GM23248 (cell line): ENCODE results near the gene TAF1B. TPM values are rescaled to one million over a fixed set of nuclear protein-coding genes. Genes with fewer than 3 reads are reported as not detected.

Source experiments
- DNase-seq: peaks from one replicate; pipeline ENCODE4 v3.0.0-alpha.2; 2015
- H2AFZ ChIP-seq: fragments of 200-600 bp; sonication (generic); 2 replicates; pipeline ENCODE4 v1.6.1; 2016; ENCODE audit warnings: antibody characterized with exemption
- H3F3A ChIP-seq: fragments of 200-600 bp; sonication (generic); 2 replicates; pipeline ENCODE4 v1.6.1; 2016; ENCODE audit warnings: mild to moderate bottlenecking, antibody characterized with exemption, mixed run types; ENCODE audit not compliant: insufficient read depth
- H3K27ac ChIP-seq: fragments of 200-600 bp; sonication (generic); 2 replicates; pipeline ENCODE4 v1.5.1; 2016; ENCODE audit warnings: mild to moderate bottlenecking
- H3K27me3 ChIP-seq: fragments of 200-600 bp; sonication (generic); replicated peaks from 2 replicates; pipeline ENCODE4 v1.6.1; 2016; ENCODE audit warnings: mild to moderate bottlenecking; ENCODE audit not compliant: insufficient read depth
- H3K36me3 ChIP-seq: fragments of 200-600 bp; sonication (generic); 2 replicates; pipeline ENCODE4 v1.6.1; 2016; ENCODE audit warnings: low read depth, mild to moderate bottlenecking
- H3K4me1 ChIP-seq: fragments of 200-600 bp; sonication (generic); 2 replicates; pipeline ENCODE4 v1.6.1; 2016; ENCODE audit warnings: mild to moderate bottlenecking; ENCODE audit not compliant: insufficient read depth
- H3K4me2 ChIP-seq: fragments of 200-600 bp; sonication (generic); one replicate; pipeline ENCODE4 v1.6.1; 2016; ENCODE audit warnings: mild to moderate bottlenecking; ENCODE audit not compliant: unreplicated experiment
- H3K4me3 ChIP-seq: fragments of 200-600 bp; sonication (generic); 2 replicates; pipeline ENCODE4 v1.5.1; 2016; ENCODE audit warnings: mild to moderate bottlenecking
- H3K79me2 ChIP-seq: fragments of 200-600 bp; sonication (generic); 2 replicates; pipeline ENCODE4 v1.6.1; 2016; ENCODE audit warnings: mild to moderate bottlenecking; ENCODE audit not compliant: insufficient read depth
- H3K9ac ChIP-seq: fragments of 200-600 bp; sonication (generic); 2 replicates; pipeline ENCODE4 v1.6.1; 2016; ENCODE audit warnings: mild to moderate bottlenecking
- H3K9me2 ChIP-seq: fragments of 200-600 bp; sonication (generic); 2 replicates; pipeline ENCODE4 v1.6.1; 2016; ENCODE audit warnings: mixed run types, mild to moderate bottlenecking, moderate library complexity; ENCODE audit not compliant: insufficient read depth
- H3K9me3 ChIP-seq: fragments of 200-600 bp; sonication (generic); one replicate; pipeline ENCODE4 v1.6.1; 2017; ENCODE audit warnings: low read depth
- H4K20me1 ChIP-seq: fragments of 200-600 bp; sonication (generic); 2 replicates; pipeline ENCODE4 v1.6.0; 2016; ENCODE audit not compliant: insufficient read depth
- EZH2 ChIP-seq: fragments of 200-600 bp; sonication (generic); IDR thresholded peaks from 2 replicates; pipeline ENCODE4 v1.6.1; 2018; ENCODE audit warnings: antibody characterized with exemption, mild to moderate bottlenecking; ENCODE audit not compliant: insufficient read depth, poor library complexity, severe bottlenecking
- EZH2phosphoT487 ChIP-seq: fragments of 200-600 bp; sonication (generic); IDR thresholded peaks from 2 replicates; pipeline ENCODE4 v1.6.1; 2018; ENCODE audit warnings: antibody characterized with exemption, moderate library complexity, mild to moderate bottlenecking, low read depth; ENCODE audit not compliant: insufficient read depth
- WGBS, 2 experiments: methylation state at CpG; one replicate each; pipeline ENCODE4 v1.1.6; 2015 to 2017; ENCODE audit warnings: low lambda C conversion rate in 2 of 2, low coverage in 1 of 2; ENCODE audit errors: missing lambda C conversion rate in 2 of 2; 5-methylcytosine and 5-hydroxymethylcytosine counted together
- in situ Hi-C: fragments of 300-500 bp; cut with MboI; formaldehyde crosslinking; loops from 2 replicates; pipeline ENCODE4 v1.15.0; 2020
- polyA plus RNA-seq: library from polyadenylated mRNA; unstranded; fragments of >200 nt; fragmentation: Nextera tagmentation; extraction: Ambion mirVana; gene quantifications from 2 replicates; pipeline ENCODE4 v1.2.1, GENCODE V29; 2016
- total RNA-seq: library from RNA; depleted of rRNA; stranded (reverse); fragments of >200 nt; shearing (Covaris generic); gene quantifications from 2 replicates; pipeline ENCODE4 v1.2.3, GENCODE V29; 2014

Gene TAF1B
- total and polyA plus RNA-seq, 2 experiments from 2014 or later = 16.6 to 27.0 TPM

DNA sequence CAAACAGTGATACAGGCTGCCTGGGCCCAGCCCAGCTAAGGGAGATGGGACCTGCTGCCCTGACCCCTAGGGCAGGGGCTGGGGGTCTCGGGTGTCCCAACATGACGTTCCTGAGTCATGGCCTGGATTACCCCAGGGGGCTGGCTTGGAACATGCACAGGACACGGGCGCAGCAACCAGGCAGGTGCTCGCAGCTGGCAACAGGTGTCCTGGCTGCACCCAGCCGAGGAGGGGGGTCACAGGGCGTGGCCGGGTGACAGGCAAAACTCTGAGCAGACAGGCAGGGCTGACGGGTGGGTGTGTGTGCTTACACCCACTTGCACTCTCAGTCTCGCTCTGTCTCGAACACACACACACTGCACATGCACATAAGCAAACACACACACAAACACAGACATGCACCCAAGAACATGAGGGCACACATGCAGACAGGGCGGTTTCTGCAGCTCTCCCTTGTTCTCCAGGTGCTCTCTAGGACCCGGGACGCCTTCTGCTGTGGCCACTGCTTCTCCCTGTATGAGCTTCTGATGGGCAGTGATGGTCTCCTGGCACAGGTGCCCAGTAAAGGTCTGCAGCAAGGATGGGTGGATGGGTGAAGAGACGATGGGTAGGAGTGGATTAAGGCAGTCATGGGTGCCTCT lies 33.7 kb upstream of the TAF1B start:
- H3K79me2 ChIP-seq = no peaks in the 10 kb centered on the region
- H2AFZ ChIP-seq = no peak overlapping the region
- H3K9me2 ChIP-seq = no peaks in the 10 kb centered on the region
- H3K9ac ChIP-seq = no peak overlapping the region
- H4K20me1 ChIP-seq = no peaks in the 10 kb centered on the region
- in situ Hi-C loops = loop anchor here (10.0 kb wide), 1 partner anchor 245 kb away; no protein-coding TSS in a partner anchor
- no peak for TF ChIP-seq EZH2
- TF ChIP-seq EZH2phosphoT487 = no peak
- H3K4me3 ChIP-seq = no peak overlapping the region
- no peaks in the 10 kb centered on the region for H3K9me3 ChIP-seq
- H3K27me3 ChIP-seq = no peaks in the 10 kb centered on the region
- H3K27ac ChIP-seq = no peak overlapping the region
- 84 to 93% methylated on average over 13 to 15 of the region's 15 CpGs for WGBS, 2 experiments
- H3F3A ChIP-seq = peaks cover 5% of the 10 kb centered on the region; the same call in 1 of the 2 replicates
- no peaks in the 10 kb centered on the region for H3K36me3 ChIP-seq
- no peak overlapping the region for H3K4me2 ChIP-seq
- no peak for DNase-seq
- peaks cover 19% of the 10 kb centered on the region for H3K4me1 ChIP-seq

DNA sequence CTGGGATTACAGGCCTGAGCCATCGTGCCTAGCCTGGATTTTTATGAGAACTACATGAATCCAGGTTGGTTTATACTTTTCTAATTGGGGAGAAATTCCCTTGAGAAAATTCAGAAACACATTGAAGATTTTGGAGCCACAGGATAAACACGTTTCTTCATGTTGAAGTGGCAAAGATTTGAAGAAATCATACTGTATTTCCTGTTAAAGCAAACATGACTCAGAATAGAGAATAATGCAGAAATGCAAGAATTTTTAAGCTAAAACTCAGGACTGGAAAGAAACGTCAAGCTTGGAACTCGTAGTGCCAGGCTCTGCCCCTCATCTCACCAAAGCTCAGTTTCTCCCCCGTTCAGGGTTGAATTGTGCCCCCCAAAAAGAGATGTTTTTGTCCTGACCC lies 32.1 kb upstream of the TAF1B start:
- in situ Hi-C loops = loop anchor here (10.0 kb wide), 1 partner anchor 244 kb away; no protein-coding TSS in a partner anchor
- no peaks in the 10 kb centered on the region for H3K27me3 ChIP-seq
- H3K27ac ChIP-seq = no peak overlapping the region
- H4K20me1 ChIP-seq = no peaks in the 10 kb centered on the region
- H3K9ac ChIP-seq = no peak overlapping the region
- H3K4me3 ChIP-seq = no peak overlapping the region
- peaks cover 5% of the 10 kb centered on the region; the same call in 1 of the 2 replicates for H3F3A ChIP-seq
- no peak overlapping the region for H2AFZ ChIP-seq
- no peak for DNase-seq
- H3K4me1 ChIP-seq = peaks cover 9% of the 10 kb centered on the region; the same call in 1 of the 2 replicates
- H3K9me3 ChIP-seq = no peaks in the 10 kb centered on the region
- TF ChIP-seq EZH2phosphoT487 (no peak), EZH2 (no peak)
- H3K9me2 ChIP-seq = no peaks in the 10 kb centered on the region
- WGBS, 2 experiments = 69 to 70% methylated on average over 5 of the region's 5 CpGs
- no peaks in the 10 kb centered on the region for H3K36me3 ChIP-seq
- no peaks in the 10 kb centered on the region for H3K79me2 ChIP-seq
- no peak overlapping the region for H3K4me2 ChIP-seq

DNA sequence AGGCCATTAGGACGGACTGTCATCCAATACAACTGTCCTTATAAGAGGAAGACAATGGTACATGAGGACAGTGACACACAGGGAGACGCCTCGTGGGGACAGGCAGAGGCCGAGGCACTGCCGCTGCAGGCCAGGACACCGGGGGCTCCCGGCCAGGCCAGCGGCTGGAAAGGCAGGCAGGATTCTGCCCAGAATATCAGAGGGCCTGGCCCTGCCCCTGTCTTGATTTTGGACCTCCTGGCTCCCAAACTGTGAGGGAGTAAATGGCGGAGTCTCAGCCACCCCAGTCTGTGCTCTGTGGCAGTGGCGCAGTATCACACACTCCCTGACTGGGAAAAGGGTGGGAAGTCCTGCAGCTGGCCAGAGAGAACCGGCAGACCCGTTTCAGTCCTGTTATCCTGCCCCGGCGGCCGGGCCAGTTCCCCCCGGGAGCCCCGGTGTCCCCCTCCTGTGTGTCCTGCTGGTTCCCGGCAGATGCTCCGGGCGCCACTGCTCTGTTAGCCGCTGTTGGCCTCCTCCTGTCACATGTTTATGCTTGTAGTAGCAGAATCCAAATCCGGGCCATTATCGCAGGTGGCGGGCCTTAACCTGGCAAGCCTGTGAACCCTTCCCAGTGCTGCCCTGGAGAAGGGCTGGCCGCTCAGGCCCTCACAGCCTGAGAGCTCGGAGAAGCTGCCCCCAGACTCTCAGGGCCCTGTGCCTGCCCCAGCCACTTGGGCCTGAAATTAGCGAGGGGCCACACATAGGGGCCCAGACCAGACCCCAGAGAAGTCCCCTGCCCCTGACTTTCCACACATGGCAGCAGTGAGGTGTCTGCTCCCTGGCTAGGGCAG lies 31.4 kb upstream of the TAF1B start:
- TF ChIP-seq EZH2phosphoT487 (no peak), EZH2 (no peak)
- H3K4me1 ChIP-seq = peaks cover 9% of the 10 kb centered on the region; the same call in 1 of the 2 replicates
- H3K79me2 ChIP-seq = no peaks in the 10 kb centered on the region
- no peak for DNase-seq
- H2AFZ ChIP-seq = no peak overlapping the region
- no peaks in the 10 kb centered on the region for H4K20me1 ChIP-seq
- H3K9me3 ChIP-seq = no peaks in the 10 kb centered on the region
- in situ Hi-C loops = loop anchor here (10.0 kb wide), 1 partner anchor 243 kb away; no protein-coding TSS in a partner anchor
- H3K27ac ChIP-seq = no peak overlapping the region
- H3K9me2 ChIP-seq = no peaks in the 10 kb centered on the region
- no peak overlapping the region for H3K9ac ChIP-seq
- no peak overlapping the region for H3K4me2 ChIP-seq
- no peaks in the 10 kb centered on the region for H3K36me3 ChIP-seq
- WGBS, 2 experiments = 90 to 93% methylated on average over 24 to 27 of the region's 27 CpGs
- no peak overlapping the region for H3K4me3 ChIP-seq
- peaks cover 5% of the 10 kb centered on the region; the same call in 1 of the 2 replicates for H3F3A ChIP-seq
- H3K27me3 ChIP-seq = no peaks in the 10 kb centered on the region

DNA sequence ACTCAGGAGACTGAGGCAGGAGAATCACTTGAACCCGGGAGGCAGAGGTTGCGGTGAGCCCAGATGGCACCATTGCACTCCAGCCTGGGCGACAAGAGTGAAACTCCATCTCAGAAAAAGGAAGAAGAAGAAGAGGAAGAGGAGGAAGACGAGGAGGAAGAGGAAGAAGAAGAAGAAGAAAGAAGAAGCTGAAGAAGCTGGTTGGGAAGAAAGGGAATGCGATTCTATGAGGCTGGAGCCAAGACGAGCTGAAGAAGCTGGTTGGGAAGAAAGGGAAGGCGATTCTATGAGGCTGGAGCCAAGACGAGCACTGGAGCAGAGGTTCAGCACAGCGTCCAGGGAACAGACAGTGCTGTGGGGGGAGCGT lies 30.3 kb upstream of the TAF1B start:
- no peaks in the 10 kb centered on the region for H3K27me3 ChIP-seq

More for the DNA sequence above, 30.3 kb upstream of the TAF1B start:
- Histone ChIP-seq H3K4me3 (no peak overlapping the region), H3K9me3 (no peaks in the 10 kb centered on the region), H3K9me2 (no peaks in the 10 kb centered on the region), H3K4me2 (no peak overlapping the region), H3K9ac (no peak overlapping the region), H3K36me3 (no peaks in the 10 kb centered on the region), H2AFZ (no peak overlapping the region), H4K20me1 (no peaks in the 10 kb centered on the region), H3K27ac (no peak overlapping the region), H3F3A (peaks cover 5% of the 10 kb centered on the region; the same call in 1 of the 2 replicates), H3K4me1 (peaks cover 9% of the 10 kb centered on the region; the same call in 1 of the 2 replicates), H3K79me2 (no peaks in the 10 kb centered on the region)
- WGBS, 2 experiments = 68 to 71% methylated on average over 9 to 10 of the region's 10 CpGs
- DNase-seq = no peak
- TF ChIP-seq EZH2 (no peak), EZH2phosphoT487 (no peak)
- in situ Hi-C loops = loop anchor here (10.0 kb wide), 1 partner anchor 242 kb away; no protein-coding TSS in a partner anchor
